Mesenchymal stem cell (in vitro differentiated cells and primary cell): Measurements from ENCODE around the gene OR5H2.

ENCODE experiments used
- DNase-seq: peaks from one replicate; pipeline ENCODE4 v3.0.0-alpha.2; 2013
- H2AFZ ChIP-seq: one replicate; pipeline ENCODE4 v1.6.1; 2013; ENCODE audit warnings: low read depth, mild to moderate bottlenecking, control low read depth, inconsistent platforms, low read length, moderate library complexity
- H2AK5ac ChIP-seq: 2 replicates; pipeline ENCODE4 v1.6.1; 2013; ENCODE audit warnings: low read length, moderate library complexity, mild to moderate bottlenecking, inconsistent platforms; ENCODE audit not compliant: severe bottlenecking
- H2BK120ac ChIP-seq: one replicate; pipeline ENCODE4 v1.6.1; 2013; ENCODE audit warnings: low read depth, mild to moderate bottlenecking, inconsistent platforms, low read length, moderate library complexity
- H2BK12ac ChIP-seq, 2 experiments: one replicate each; pipeline ENCODE4 v1.6.1; 2013; ENCODE audit warnings: inconsistent platforms in 2 of 2, low read length in 2 of 2, mild to moderate bottlenecking in 2 of 2, moderate library complexity in 2 of 2, control low read depth in 1 of 2
- H2BK15ac ChIP-seq: one replicate; pipeline ENCODE4 v1.6.1; 2013; ENCODE audit warnings: mild to moderate bottlenecking, low read depth, inconsistent platforms; ENCODE audit not compliant: poor library complexity, severe bottlenecking
- H2BK5ac ChIP-seq: 2 replicates; pipeline ENCODE4 v1.6.1; 2013; ENCODE audit warnings: low read depth, mild to moderate bottlenecking, low read length, control low read depth, inconsistent platforms; ENCODE audit not compliant: poor library complexity, severe bottlenecking
- H3K14ac ChIP-seq, 2 experiments: one replicate each; pipeline ENCODE4 v1.6.1; 2013; ENCODE audit warnings: inconsistent platforms in 2 of 2, low read length in 2 of 2, control low read depth in 1 of 2, mild to moderate bottlenecking in 1 of 2, moderate library complexity in 1 of 2
- H3K18ac ChIP-seq, 2 experiments: one replicate each; pipeline ENCODE4 v1.6.1; 2013; ENCODE audit warnings: inconsistent platforms in 2 of 2, low read length in 2 of 2, control low read depth in 1 of 2, low read depth in 1 of 2, mild to moderate bottlenecking in 1 of 2
- H3K23ac ChIP-seq, 2 experiments: one replicate each; pipeline ENCODE4 v1.6.1; 2013; ENCODE audit warnings: inconsistent platforms in 2 of 2, low read length in 2 of 2, mild to moderate bottlenecking in 2 of 2, moderate library complexity in 2 of 2, control low read depth in 1 of 2
- H3K27ac ChIP-seq: 2 replicates; pipeline ENCODE4 v1.5.1; 2013; ENCODE audit warnings: mild to moderate bottlenecking, moderate library complexity, low read length, control low read depth, inconsistent platforms; ENCODE audit not compliant: poor library complexity, severe bottlenecking
- H3K27me3 ChIP-seq, 2 experiments: 2 replicates each; pipeline versions ENCODE4 v1.6.1 to v1.7.0; 2013; ENCODE audit warnings: low read length in 2 of 2, mild to moderate bottlenecking in 2 of 2, moderate library complexity in 2 of 2, control low read depth in 1 of 2, inconsistent platforms in 1 of 2; ENCODE audit not compliant: control insufficient read depth in 1 of 2, insufficient read depth in 1 of 2
- H3K36me3 ChIP-seq, 2 experiments: 2 replicates each; pipeline versions ENCODE4 v1.6.1 to v1.7.0; 2013; ENCODE audit warnings: low read length in 2 of 2, control low read depth in 1 of 2, inconsistent platforms in 1 of 2, low read depth in 1 of 2, mild to moderate bottlenecking in 1 of 2; ENCODE audit not compliant: insufficient read depth in 2 of 2, control insufficient read depth in 1 of 2
- H3K4ac ChIP-seq, 2 experiments: one replicate each; pipeline ENCODE4 v1.6.1; 2013; ENCODE audit warnings: inconsistent platforms in 2 of 2, low read length in 2 of 2, mild to moderate bottlenecking in 2 of 2, moderate library complexity in 2 of 2, control low read depth in 1 of 2, low read depth in 1 of 2
- H3K4me1 ChIP-seq: 2 replicates; pipeline ENCODE4 v1.6.1; 2013; ENCODE audit warnings: low read depth, low read length, control low read depth; ENCODE audit not compliant: control insufficient read depth, insufficient read depth
- H3K4me2 ChIP-seq: 2 replicates; pipeline ENCODE4 v1.6.1; 2013; ENCODE audit warnings: low read length, mild to moderate bottlenecking, inconsistent platforms; ENCODE audit not compliant: poor library complexity, severe bottlenecking
- H3K4me3 ChIP-seq, 2 experiments: 2 replicates each; pipeline versions ENCODE4 v1.5.1 to v1.7.0; 2013; ENCODE audit warnings: low read length in 2 of 2, mild to moderate bottlenecking in 2 of 2, control low read depth in 1 of 2, low read depth in 1 of 2; ENCODE audit not compliant: insufficient read depth in 1 of 2
- H3K79me1 ChIP-seq: replicated peaks from 2 replicates; pipeline ENCODE4 v1.6.1; 2013; ENCODE audit warnings: mild to moderate bottlenecking, control low read depth, low read length, inconsistent platforms; ENCODE audit not compliant: poor library complexity, severe bottlenecking
- H3K9ac ChIP-seq: 2 replicates; pipeline ENCODE4 v1.7.0; 2013; ENCODE audit warnings: mild to moderate bottlenecking, low read length, moderate library complexity
- H3K9me3 ChIP-seq: 2 replicates; pipeline ENCODE4 v1.7.0; 2013; ENCODE audit warnings: mild to moderate bottlenecking, low read length; ENCODE audit not compliant: control insufficient read depth
- H4K8ac ChIP-seq: one replicate; pipeline ENCODE4 v1.6.1; 2013; ENCODE audit warnings: inconsistent platforms, mild to moderate bottlenecking, low read length, moderate library complexity
- H4K91ac ChIP-seq: one replicate; pipeline ENCODE4 v1.6.1; 2013; ENCODE audit warnings: mild to moderate bottlenecking, low read length, inconsistent platforms
- WGBS: methylation state at CpG from one replicate; pipeline ENCODE4 v1.1.7; 2013; ENCODE audit warnings: mixed read lengths; 5-methylcytosine and 5-hydroxymethylcytosine counted together

The OR5H2 gene

DNA sequence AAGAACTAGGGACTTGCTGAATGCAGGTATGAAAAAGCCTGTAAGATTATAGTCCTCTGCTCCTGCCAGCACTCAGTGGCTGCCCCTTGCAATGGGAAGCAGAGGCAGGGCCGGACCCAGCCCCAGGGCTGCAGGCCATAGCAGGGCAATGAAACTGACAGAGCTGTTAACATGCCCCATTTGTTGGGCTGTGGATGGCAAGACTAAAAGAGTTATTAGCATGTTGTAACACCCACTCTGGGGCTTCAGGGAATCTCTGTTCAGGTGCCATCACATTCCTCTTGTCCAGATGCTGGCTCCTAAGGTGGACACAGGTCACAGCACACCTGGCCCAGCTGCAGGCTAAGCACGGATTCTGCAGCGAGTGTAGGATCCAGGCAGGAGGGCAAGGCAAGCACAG is 7.4 kb upstream of the OR5H2 start:
- Histone ChIP-seq H2AK5ac (no peak overlapping the region), H3K27me3 (no peaks in the 10 kb centered on the region), H3K9me3 (peaks cover 14% of the 10 kb centered on the region), H3K14ac (no peak overlapping the region), H3K27ac (no peak overlapping the region), H3K4ac (no peak overlapping the region), H3K23ac (no peak overlapping the region), H3K79me1 (no peaks in the 10 kb centered on the region), H2AFZ (no peak overlapping the region), H3K4me1 (no peaks in the 10 kb centered on the region), H4K91ac (no peak overlapping the region), H2BK5ac (no peak overlapping the region), H2BK120ac (no peak overlapping the region), H2BK12ac (no peak overlapping the region), H3K9ac (no peak overlapping the region), H3K4me2 (no peak overlapping the region), H3K4me3 (no peak overlapping the region), H4K8ac (no peak overlapping the region), H2BK15ac (no peak overlapping the region), H3K18ac (no peak overlapping the region), H3K36me3 (no peaks in the 10 kb centered on the region)
- no peak for DNase-seq
- 71% methylated on average over 3 of the region's 3 CpGs for WGBS

DNA sequence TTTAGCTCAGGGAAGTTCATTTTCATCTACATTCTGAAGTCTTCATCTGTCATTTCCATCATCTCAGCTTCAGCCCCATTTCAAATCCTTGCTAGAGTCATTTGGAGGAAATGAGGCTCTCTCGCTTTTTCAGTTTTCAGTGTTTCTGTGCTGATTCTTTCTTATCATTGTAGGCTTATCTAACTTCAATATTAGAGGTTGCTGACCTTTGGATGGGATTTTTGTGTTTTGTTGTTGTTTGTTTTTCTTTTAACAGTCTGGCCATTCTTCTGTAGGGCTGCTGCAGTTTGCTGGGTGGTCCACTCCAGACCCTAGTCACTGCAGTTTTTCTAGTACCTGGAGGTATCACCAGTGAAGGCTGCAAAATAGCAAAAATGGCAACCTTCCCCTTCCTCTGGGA is 8.6 kb downstream of the OR5H2 start:
- H4K91ac ChIP-seq, result no peak overlapping the region
- no peak overlapping the region for H3K27ac ChIP-seq
- H2AFZ ChIP-seq, result no peak overlapping the region
- no peak overlapping the region for H2BK5ac ChIP-seq
- no peak overlapping the region for H4K8ac ChIP-seq
- H3K9me3 ChIP-seq, result peaks cover 9% of the 10 kb centered on the region
- H3K4me2 ChIP-seq, result no peak overlapping the region
- H2BK12ac ChIP-seq, result no peak overlapping the region
- no peak overlapping the region for H3K18ac ChIP-seq
- H3K4me1 ChIP-seq, result no peaks in the 10 kb centered on the region
- no peaks in the 10 kb centered on the region for H3K79me1 ChIP-seq
- no peaks in the 10 kb centered on the region for H3K27me3 ChIP-seq
- H3K23ac ChIP-seq, result no peak overlapping the region
- H3K36me3 ChIP-seq, result no peaks in the 10 kb centered on the region
- no peak overlapping the region for H2BK15ac ChIP-seq
- no peak overlapping the region for H2AK5ac ChIP-seq
- DNase-seq, result no peak
- no peak overlapping the region for H3K14ac ChIP-seq
- no peak overlapping the region for H3K9ac ChIP-seq
- no peak overlapping the region for H3K4me3 ChIP-seq
- no peak overlapping the region for H3K4ac ChIP-seq
- no CpG with 5 or more reads among the region's 1 CpG for WGBS
- no peak overlapping the region for H2BK120ac ChIP-seq

DNA sequence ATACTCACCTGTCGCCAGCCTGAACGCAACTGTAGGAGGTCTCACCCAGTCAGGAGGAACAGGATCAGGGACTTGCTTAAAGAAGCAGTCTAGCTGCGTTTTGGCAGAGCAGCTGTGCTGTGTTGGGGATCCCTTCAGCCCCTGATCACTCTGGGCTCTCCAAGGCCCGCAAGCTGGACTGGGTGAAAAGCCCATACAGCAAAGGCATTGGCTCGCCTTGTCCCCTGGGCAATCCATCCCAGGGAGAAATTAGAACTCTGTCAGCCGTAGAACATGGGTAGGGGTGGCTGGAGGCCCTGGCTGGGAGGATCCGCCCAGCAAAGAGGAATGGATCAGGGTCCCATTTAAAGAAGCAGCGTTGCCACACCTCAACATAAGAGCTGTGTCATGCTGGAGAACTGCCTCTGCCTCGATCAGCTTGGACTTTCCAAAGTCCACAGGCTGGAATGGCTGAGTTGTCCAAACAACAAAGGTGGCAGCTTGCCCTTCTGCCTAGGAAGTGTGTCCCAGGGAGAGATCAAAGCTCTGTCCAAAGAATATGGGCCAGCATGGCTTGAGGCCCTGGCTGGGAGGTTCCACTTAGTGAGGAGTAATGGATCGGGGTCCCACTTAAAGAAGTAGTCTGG is 9.1 kb downstream of the OR5H2 start:
- H3K14ac ChIP-seq, result no peak overlapping the region
- no peaks in the 10 kb centered on the region for H3K4me1 ChIP-seq
- H3K4me2 ChIP-seq, result no peak overlapping the region
- peaks cover 9% of the 10 kb centered on the region for H3K9me3 ChIP-seq
- H2AFZ ChIP-seq, result no peak overlapping the region
- H3K23ac ChIP-seq, result no peak overlapping the region
- H3K4ac ChIP-seq, result no peak overlapping the region
- H3K18ac ChIP-seq, result no peak overlapping the region
- no peak overlapping the region for H2BK15ac ChIP-seq
- H2BK5ac ChIP-seq, result no peak overlapping the region
- no peak overlapping the region for H2BK12ac ChIP-seq
- whole genome bisulfite sequencing, result 70% methylated on average over 10 of the region's 10 CpGs
- DNase-seq, result no peak
- no peak overlapping the region for H2AK5ac ChIP-seq
- H3K27me3 ChIP-seq, result no peaks in the 10 kb centered on the region
- H3K9ac ChIP-seq, result no peak overlapping the region
- no peak overlapping the region for H4K8ac ChIP-seq
- H3K4me3 ChIP-seq, result no peak overlapping the region
- H3K79me1 ChIP-seq, result no peaks in the 10 kb centered on the region
- no peaks in the 10 kb centered on the region for H3K36me3 ChIP-seq
- no peak overlapping the region for H4K91ac ChIP-seq
- no peak overlapping the region for H2BK120ac ChIP-seq
- H3K27ac ChIP-seq, result no peak overlapping the region

DNA sequence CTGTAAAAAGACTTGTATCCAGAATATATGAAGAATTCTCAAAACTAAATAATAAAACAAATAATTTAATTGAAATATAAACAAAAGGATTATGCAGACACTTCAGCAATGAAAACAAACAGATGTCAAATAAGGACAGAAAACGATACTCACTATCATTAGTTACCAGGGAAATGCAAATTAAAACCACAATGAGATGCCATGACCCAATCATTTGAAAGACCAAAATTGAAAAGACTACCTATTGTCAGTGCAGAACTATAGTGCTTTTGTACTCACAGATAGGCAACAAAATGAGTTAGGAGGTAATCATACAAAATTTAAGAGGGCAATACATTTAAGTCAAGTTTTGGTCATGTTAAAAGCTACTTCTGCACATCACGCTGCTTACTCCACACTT is 39.8 kb downstream of the OR5H2 start:
- Histone ChIP-seq H4K91ac (no peak overlapping the region), H2BK5ac (no peak overlapping the region)
- WGBS, result 73% methylated on average over 1 of the region's 2 CpGs

More for the DNA sequence above, 39.8 kb downstream of the OR5H2 start:
- Histone ChIP-seq H3K79me1 (no peaks in the 10 kb centered on the region), H3K9me3 (no peaks in the 10 kb centered on the region), H2AFZ (no peak overlapping the region), H3K18ac (no peak overlapping the region), H2BK15ac (no peak overlapping the region), H3K27me3 (peaks cover 5 to 8% of the 10 kb centered on the region in 2 experiments), H3K4me3 (no peak overlapping the region), H2BK120ac (no peak overlapping the region), H3K36me3 (no peaks in the 10 kb centered on the region), H4K8ac (no peak overlapping the region), H3K4me1 (peaks cover 3% of the 10 kb centered on the region), H3K14ac (no peak overlapping the region), H2AK5ac (no peak overlapping the region), H3K23ac (no peak overlapping the region), H3K4ac (no peak overlapping the region), H2BK12ac (no peak overlapping the region), H3K4me2 (no peak overlapping the region), H3K27ac (no peak overlapping the region), H3K9ac (no peak overlapping the region)
- DNase-seq, result no peak
